Measurements from ENCODE around the gene MAPKAP1.
"Not testable (repeated sequence)": the region's sequence is repeated elsewhere in the genome, so short reads cannot be mapped to it uniquely, and the experiment has no call there.

- not testable (repeated sequence) for TF ChIP-seq CREB5 (CRISPR knock-in tag; IDR thresholded peaks at IDR 0.05; ENCODE audit: low read depth); PATZ1 (CRISPR knock-in tag; IDR thresholded peaks at IDR 0.05; ENCODE audit: borderline replicate concordance); ZNF70 (CRISPR knock-in tag; IDR thresholded peaks at IDR 0.05)
Measured at GRCh38 chr9:125571824-125572223, 135.2 kb downstream of the MAPKAP1 start.
